GM23338 (cell line): ENCODE measurements around the gene IFITM10. TPM values are rescaled to one million over a fixed set of nuclear protein-coding genes. Genes with fewer than 3 reads are reported as not detected.
A peak's percentile ranks its signal among the peaks of the same experiment; 100 is the strongest.

ENCODE experiments used
- ATAC-seq: fragments of 200-7000 bp; cut with Tn5 transposase; 3 replicates; pipeline ENCODE4 v1.9.1; 2020
- DNase-seq: peaks from one replicate; pipeline ENCODE4 v3.0.0-alpha.2; 2015; ENCODE audit warnings: low spot score
- H2AFZ ChIP-seq: fragments of 200-600 bp; sonication (generic); 2 replicates; pipeline ENCODE4 v1.8.0; 2016; ENCODE audit warnings: antibody characterized with exemption, mild to moderate bottlenecking, moderate library complexity
- H3F3A ChIP-seq: fragments of 200-600 bp; sonication (generic); replicated peaks from 2 replicates; pipeline ENCODE4 v1.8.0; 2017; ENCODE audit warnings: antibody characterized with exemption, mixed run types, low read depth
- H3K27ac ChIP-seq: fragments of 200-600 bp; sonication (generic); 2 replicates; pipeline ENCODE4 v1.6.1; 2016; ENCODE audit warnings: low read depth
- H3K27me3 ChIP-seq: fragments of 200-600 bp; sonication (generic); 2 replicates; pipeline ENCODE4 v1.8.0; 2016; ENCODE audit warnings: mild to moderate bottlenecking, mixed run types, moderate library complexity; ENCODE audit not compliant: insufficient read depth
- H3K36me3 ChIP-seq: fragments of 200-600 bp; sonication (generic); 2 replicates; pipeline ENCODE4 v1.8.0; 2016; ENCODE audit warnings: mild to moderate bottlenecking; ENCODE audit not compliant: insufficient read depth
- H3K4me1 ChIP-seq: fragments of 200-600 bp; sonication (generic); 2 replicates; pipeline ENCODE4 v1.8.0; 2016; ENCODE audit warnings: mild to moderate bottlenecking, moderate library complexity; ENCODE audit not compliant: insufficient read depth
- H3K4me2 ChIP-seq: fragments of 200-600 bp; sonication (generic); 2 replicates; pipeline ENCODE4 v1.7.1; 2017; ENCODE audit warnings: mixed run types
- H3K4me3 ChIP-seq: fragments of 200-600 bp; sonication (generic); 2 replicates; pipeline ENCODE4 v1.6.1; 2016; ENCODE audit warnings: mixed run types
- H3K79me2 ChIP-seq: fragments of 200-600 bp; sonication (generic); replicated peaks from 2 replicates; pipeline ENCODE4 v1.8.0; 2017; ENCODE audit warnings: mild to moderate bottlenecking; ENCODE audit not compliant: insufficient read depth
- H3K9me2 ChIP-seq: fragments of 200-600 bp; sonication (generic); 2 replicates; pipeline ENCODE4 v1.8.0; 2017; ENCODE audit not compliant: insufficient read depth
- H4K20me1 ChIP-seq: fragments of 200-600 bp; sonication (generic); replicated peaks from 2 replicates; pipeline ENCODE4 v1.8.0; 2017; ENCODE audit warnings: mild to moderate bottlenecking; ENCODE audit not compliant: insufficient read depth
- H3K27ac Mint-ChIP-seq: 2 replicates; pipeline ENCODE4 v1.8.0; 2020; ENCODE audit warnings: inconsistent platforms, mild to moderate bottlenecking, moderate library complexity, mixed read lengths
- H3K27me3 Mint-ChIP-seq: 3 replicates; pipeline ENCODE4 v1.8.0; 2022; ENCODE audit warnings: low read depth, mild to moderate bottlenecking, moderate library complexity, mixed read lengths, inconsistent platforms; ENCODE audit not compliant: insufficient read depth, poor library complexity
- H3K36me3 Mint-ChIP-seq: 3 replicates; pipeline ENCODE4 v1.8.0; 2021; ENCODE audit warnings: low read depth, mild to moderate bottlenecking, inconsistent platforms, moderate library complexity, mixed read lengths
- H3K4me1 Mint-ChIP-seq: 3 replicates; pipeline ENCODE4 v1.8.0; 2020; ENCODE audit warnings: mild to moderate bottlenecking, inconsistent platforms, mixed read lengths
- H3K4me3 Mint-ChIP-seq: 3 replicates; pipeline ENCODE4 v1.8.0; 2021; ENCODE audit warnings: moderate library complexity, mild to moderate bottlenecking, inconsistent platforms, mixed read lengths
- H3K9me3 Mint-ChIP-seq: 3 replicates; pipeline ENCODE4 v1.8.0; 2020; ENCODE audit warnings: moderate library complexity, mild to moderate bottlenecking, inconsistent platforms, mixed read lengths
- EZH2 ChIP-seq: fragments of 200-600 bp; sonication (generic); IDR thresholded peaks from one replicate; pipeline ENCODE4 v1.8.0; 2017; ENCODE audit warnings: antibody characterized with exemption, mild to moderate bottlenecking, low read depth; ENCODE audit not compliant: unreplicated experiment
- JUNB ChIP-seq: IDR thresholded peaks from one replicate; pipeline ENCODE4 v1.6.1; 2016; ENCODE audit warnings: antibody characterized with exemption; ENCODE audit not compliant: unreplicated experiment
- POLR2AphosphoS5 ChIP-seq: IDR thresholded peaks from 2 replicates; pipeline ENCODE4 v1.6.1; 2016; ENCODE audit warnings: antibody characterized with exemption, low read depth
- ZNF331 ChIP-seq: fragments of 250-450 bp; sonication (Bioruptor Pico); IDR thresholded peaks from 2 replicates; pipeline ENCODE4 v1.5.0; 2020; ENCODE audit warnings: low read depth, mild to moderate bottlenecking, moderate library complexity
- polyA plus RNA-seq: library from polyadenylated mRNA; unstranded; fragments of >200 nt; fragmentation: Nextera tagmentation; extraction: Ambion mirVana; gene quantifications from 2 replicates; pipeline ENCODE4 v1.2.1, GENCODE V29; 2016
- total RNA-seq: library from RNA; depleted of rRNA; stranded (reverse); fragments of >200 nt; shearing (Covaris generic); gene quantifications from 2 replicates; pipeline ENCODE4 v1.2.3, GENCODE V29; 2014
- TF ChIP-seq, protein P1 (sequence below), 2 experiments: fragments of 200-600 bp in 1 of 2; sonication (generic) in 1 of 2; conservative IDR thresholded peaks; 2 replicates each; pipeline versions ENCODE4 v1.5.1 to v1.6.1; 2016 to 2017; ENCODE audit warnings: antibody characterized with exemption in 2 of 2, low read depth in 2 of 2, mild to moderate bottlenecking in 2 of 2, moderate library complexity in 1 of 2
- TF ChIP-seq, protein P2 (sequence below): IDR thresholded peaks from 2 replicates; pipeline ENCODE4 v1.6.1; 2016; ENCODE audit warnings: antibody characterized with exemption
- TF ChIP-seq, protein P3 (sequence below): fragments of 250-450 bp; sonication (Bioruptor Pico); IDR thresholded peaks from 2 replicates; pipeline ENCODE4 v1.5.0; 2020; ENCODE audit warnings: mild to moderate bottlenecking, moderate library complexity

Gene IFITM10
- total and polyA plus RNA-seq, 2 experiments from 2014 or later = 0.06 TPM; not detected in 1

DNA sequence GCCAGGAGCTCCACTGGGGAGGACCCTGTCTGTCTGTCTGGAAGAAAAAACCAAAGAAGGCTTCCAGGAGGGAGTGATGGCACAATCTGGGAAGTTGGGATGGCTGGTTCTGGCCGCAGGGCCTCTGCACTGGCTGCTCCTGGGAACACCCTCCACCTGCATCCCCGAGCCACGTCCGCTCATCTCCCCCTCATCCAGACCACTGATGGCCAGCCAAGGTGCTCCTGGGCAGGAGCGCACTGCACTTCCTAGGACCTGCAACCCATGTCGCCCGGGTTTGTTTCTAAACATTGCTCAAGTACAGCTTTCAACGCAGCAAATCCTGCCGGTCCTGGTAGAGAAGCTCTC is 4.9 kb upstream of the IFITM10 start:
- peaks cover 12% of the 10 kb centered on the region; the same call in 2 of the 3 replicates for H3K36me3 Mint-ChIP-seq
- H3K36me3 ChIP-seq = no peaks in the 10 kb centered on the region

DNA sequence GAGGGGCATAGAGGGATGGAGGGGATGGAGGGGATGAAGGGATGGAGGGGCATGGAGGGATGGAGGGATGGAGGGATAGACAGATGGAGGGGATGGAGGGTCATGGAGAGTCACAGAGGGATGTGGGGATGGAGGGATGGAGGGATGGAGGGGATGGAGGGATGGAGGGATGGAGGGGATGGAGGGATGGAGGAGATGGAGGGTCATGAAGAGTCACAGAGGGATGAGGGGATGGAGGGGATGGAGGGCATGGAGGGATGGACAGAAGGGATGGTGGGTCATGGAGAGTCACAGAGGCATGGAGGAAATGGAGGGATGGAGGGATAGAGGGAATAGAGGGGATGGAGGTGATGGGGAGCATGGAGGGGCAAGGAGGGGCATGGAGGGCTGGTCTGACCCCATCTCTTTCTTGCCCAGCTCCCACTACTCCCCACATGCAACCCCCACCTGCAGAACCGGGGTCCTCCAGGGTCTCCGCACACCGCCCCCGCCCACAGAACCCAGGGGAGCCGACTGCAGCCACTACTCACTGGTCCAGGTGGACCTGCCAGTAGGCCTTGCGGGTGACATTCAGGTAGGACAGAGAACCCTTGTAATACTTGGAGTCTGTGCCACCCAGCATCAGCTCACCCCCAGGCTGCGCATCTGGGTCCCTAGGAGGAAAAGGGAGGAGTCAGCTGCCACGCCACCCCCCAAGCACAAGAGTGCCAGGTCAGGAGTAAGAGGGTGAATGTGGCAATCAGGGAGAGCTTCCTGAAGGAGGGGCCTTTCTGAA is 4.2 kb upstream of the IFITM10 start:
- Histone ChIP-seq H3K9me2 (no peaks in the 10 kb centered on the region), H2AFZ (no peak overlapping the region), H3K36me3 (no peaks in the 10 kb centered on the region), H3K79me2 (no peaks in the 10 kb centered on the region), H3K4me2 (no peak overlapping the region), H3F3A (no peaks in the 10 kb centered on the region), H3K27ac (no peak overlapping the region), H3K27me3 (peaks cover 11% of the 10 kb centered on the region), H3K4me3 (no peak overlapping the region), H4K20me1 (no peaks in the 10 kb centered on the region), H3K4me1 (no peaks in the 10 kb centered on the region; the same call in 1 of the 2 replicates)
- H3K4me1 Mint-ChIP-seq = peaks cover 14% of the 10 kb centered on the region; the same call in 2 of the 3 replicates
- H3K4me3 Mint-ChIP-seq = no peak overlapping the region
- no peak for ATAC-seq
- peaks cover 12% of the 10 kb centered on the region; the same call in 2 of the 3 replicates for H3K36me3 Mint-ChIP-seq
- TF ChIP-seq POLR2AphosphoS5 (no peak), EZH2 (no peak), ZNF331 (no peak), JUNB (no peak)
- TF ChIP-seq, protein P1, sequence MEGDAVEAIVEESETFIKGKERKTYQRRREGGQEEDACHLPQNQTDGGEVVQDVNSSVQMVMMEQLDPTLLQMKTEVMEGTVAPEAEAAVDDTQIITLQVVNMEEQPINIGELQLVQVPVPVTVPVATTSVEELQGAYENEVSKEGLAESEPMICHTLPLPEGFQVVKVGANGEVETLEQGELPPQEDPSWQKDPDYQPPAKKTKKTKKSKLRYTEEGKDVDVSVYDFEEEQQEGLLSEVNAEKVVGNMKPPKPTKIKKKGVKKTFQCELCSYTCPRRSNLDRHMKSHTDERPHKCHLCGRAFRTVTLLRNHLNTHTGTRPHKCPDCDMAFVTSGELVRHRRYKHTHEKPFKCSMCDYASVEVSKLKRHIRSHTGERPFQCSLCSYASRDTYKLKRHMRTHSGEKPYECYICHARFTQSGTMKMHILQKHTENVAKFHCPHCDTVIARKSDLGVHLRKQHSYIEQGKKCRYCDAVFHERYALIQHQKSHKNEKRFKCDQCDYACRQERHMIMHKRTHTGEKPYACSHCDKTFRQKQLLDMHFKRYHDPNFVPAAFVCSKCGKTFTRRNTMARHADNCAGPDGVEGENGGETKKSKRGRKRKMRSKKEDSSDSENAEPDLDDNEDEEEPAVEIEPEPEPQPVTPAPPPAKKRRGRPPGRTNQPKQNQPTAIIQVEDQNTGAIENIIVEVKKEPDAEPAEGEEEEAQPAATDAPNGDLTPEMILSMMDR (conservative IDR thresholded peaks at IDR 0.05; ENCODE audit: low read depth in 2 of 2) = no peak
- TF ChIP-seq, protein P2, sequence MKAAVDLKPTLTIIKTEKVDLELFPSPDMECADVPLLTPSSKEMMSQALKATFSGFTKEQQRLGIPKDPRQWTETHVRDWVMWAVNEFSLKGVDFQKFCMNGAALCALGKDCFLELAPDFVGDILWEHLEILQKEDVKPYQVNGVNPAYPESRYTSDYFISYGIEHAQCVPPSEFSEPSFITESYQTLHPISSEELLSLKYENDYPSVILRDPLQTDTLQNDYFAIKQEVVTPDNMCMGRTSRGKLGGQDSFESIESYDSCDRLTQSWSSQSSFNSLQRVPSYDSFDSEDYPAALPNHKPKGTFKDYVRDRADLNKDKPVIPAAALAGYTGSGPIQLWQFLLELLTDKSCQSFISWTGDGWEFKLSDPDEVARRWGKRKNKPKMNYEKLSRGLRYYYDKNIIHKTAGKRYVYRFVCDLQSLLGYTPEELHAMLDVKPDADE = no peak
- TF ChIP-seq, protein P3, sequence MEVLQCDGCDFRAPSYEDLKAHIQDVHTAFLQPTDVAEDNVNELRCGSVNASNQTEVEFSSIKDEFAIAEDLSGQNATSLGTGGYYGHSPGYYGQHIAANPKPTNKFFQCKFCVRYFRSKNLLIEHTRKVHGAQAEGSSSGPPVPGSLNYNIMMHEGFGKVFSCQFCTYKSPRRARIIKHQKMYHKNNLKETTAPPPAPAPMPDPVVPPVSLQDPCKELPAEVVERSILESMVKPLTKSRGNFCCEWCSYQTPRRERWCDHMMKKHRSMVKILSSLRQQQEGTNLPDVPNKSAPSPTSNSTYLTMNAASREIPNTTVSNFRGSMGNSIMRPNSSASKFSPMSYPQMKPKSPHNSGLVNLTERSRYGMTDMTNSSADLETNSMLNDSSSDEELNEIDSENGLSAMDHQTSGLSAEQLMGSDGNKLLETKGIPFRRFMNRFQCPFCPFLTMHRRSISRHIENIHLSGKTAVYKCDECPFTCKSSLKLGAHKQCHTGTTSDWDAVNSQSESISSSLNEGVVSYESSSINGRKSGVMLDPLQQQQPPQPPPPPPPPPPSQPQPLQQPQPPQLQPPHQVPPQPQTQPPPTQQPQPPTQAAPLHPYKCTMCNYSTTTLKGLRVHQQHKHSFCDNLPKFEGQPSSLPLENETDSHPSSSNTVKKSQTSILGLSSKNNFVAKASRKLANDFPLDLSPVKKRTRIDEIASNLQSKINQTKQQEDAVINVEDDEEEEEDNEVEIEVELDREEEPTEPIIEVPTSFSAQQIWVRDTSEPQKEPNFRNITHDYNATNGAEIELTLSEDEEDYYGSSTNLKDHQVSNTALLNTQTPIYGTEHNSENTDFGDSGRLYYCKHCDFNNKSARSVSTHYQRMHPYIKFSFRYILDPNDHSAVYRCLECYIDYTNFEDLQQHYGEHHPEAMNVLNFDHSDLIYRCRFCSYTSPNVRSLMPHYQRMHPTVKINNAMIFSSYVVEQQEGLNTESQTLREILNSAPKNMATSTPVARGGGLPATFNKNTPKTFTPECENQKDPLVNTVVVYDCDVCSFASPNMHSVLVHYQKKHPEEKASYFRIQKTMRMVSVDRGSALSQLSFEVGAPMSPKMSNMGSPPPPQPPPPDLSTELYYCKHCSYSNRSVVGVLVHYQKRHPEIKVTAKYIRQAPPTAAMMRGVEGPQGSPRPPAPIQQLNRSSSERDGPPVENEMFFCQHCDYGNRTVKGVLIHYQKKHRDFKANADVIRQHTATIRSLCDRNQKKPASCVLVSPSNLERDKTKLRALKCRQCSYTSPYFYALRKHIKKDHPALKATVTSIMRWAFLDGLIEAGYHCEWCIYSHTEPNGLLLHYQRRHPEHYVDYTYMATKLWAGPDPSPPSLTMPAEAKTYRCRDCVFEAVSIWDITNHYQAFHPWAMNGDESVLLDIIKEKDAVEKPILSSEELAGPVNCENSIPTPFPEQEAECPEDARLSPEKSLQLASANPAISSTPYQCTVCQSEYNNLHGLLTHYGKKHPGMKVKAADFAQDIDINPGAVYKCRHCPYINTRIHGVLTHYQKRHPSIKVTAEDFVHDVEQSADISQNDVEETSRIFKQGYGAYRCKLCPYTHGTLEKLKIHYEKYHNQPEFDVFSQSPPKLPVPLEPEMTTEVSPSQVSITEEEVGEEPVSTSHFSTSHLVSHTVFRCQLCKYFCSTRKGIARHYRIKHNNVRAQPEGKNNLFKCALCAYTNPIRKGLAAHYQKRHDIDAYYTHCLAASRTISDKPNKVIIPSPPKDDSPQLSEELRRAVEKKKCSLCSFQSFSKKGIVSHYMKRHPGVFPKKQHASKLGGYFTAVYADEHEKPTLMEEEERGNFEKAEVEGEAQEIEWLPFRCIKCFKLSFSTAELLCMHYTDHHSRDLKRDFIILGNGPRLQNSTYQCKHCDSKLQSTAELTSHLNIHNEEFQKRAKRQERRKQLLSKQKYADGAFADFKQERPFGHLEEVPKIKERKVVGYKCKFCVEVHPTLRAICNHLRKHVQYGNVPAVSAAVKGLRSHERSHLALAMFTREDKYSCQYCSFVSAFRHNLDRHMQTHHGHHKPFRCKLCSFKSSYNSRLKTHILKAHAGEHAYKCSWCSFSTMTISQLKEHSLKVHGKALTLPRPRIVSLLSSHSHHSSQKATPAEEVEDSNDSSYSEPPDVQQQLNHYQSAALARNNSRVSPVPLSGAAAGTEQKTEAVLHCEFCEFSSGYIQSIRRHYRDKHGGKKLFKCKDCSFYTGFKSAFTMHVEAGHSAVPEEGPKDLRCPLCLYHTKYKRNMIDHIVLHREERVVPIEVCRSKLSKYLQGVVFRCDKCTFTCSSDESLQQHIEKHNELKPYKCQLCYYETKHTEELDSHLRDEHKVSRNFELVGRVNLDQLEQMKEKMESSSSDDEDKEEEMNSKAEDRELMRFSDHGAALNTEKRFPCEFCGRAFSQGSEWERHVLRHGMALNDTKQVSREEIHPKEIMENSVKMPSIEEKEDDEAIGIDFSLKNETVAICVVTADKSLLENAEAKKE (CRISPR knock-in tag) = no peak
- DNase-seq = no peak
- H3K9me3 Mint-ChIP-seq = no peaks in the 10 kb centered on the region; the same call in 2 of the 3 replicates
- peaks cover 16% of the 10 kb centered on the region for H3K27me3 Mint-ChIP-seq
- H3K27ac Mint-ChIP-seq = no peak overlapping the region

More for the DNA sequence above, 4.9 kb upstream of the IFITM10 start:
- H3K27me3 ChIP-seq = peaks cover 3% of the 10 kb centered on the region
- H3K4me1 ChIP-seq = no peaks in the 10 kb centered on the region; the same call in 1 of the 2 replicates
- H3K4me3 ChIP-seq = no peak overlapping the region
- Mint-ChIP-seq H3K4me3 (no peak overlapping the region), H3K9me3 (no peaks in the 10 kb centered on the region), H3K27ac (0 out of 2 replicates have a peak overlapping the region, but pooled peaks have one; percentile 34), H3K27me3 (peaks cover 8% of the 10 kb centered on the region), H3K4me1 (peaks cover 7% of the 10 kb centered on the region; the same call in 2 of the 3 replicates)
- H3K27ac ChIP-seq = no peak overlapping the region
- H4K20me1 ChIP-seq = no peaks in the 10 kb centered on the region
- H3K79me2 ChIP-seq = no peaks in the 10 kb centered on the region
- TF ChIP-seq POLR2AphosphoS5 = no peak
- DNase-seq (no peak), ATAC-seq (no peak)
- H3F3A ChIP-seq = no peaks in the 10 kb centered on the region
- no peak overlapping the region for H2AFZ ChIP-seq
- H3K4me2 ChIP-seq = no peak overlapping the region
- H3K9me2 ChIP-seq = no peaks in the 10 kb centered on the region
